Endothelial cell of umbilical vein (primary cell): Measurements from ENCODE around the gene DIAPH2.

Experiments used
- CTCF ChIP-seq, 2 donors: IDR thresholded peaks; 1 replicate in 1 of 2; 2 replicates in 1 of 2; pipeline ENCODE4 v1.5.1; 2011; ENCODE audit warnings: low read length in 2 of 2, mild to moderate bottlenecking in 2 of 2, moderate library complexity in 2 of 2, control low read depth in 1 of 2, inconsistent platforms in 1 of 2, low read depth in 1 of 2; ENCODE audit not compliant: insufficient read depth in 1 of 2; ENCODE audit errors: extremely low read depth in 1 of 2
- FOS ChIP-seq: IDR thresholded peaks from 2 replicates; pipeline ENCODE4 v1.6.1; 2011; ENCODE audit warnings: mild to moderate bottlenecking, low read length, moderate library complexity, borderline replicate concordance; ENCODE audit not compliant: insufficient read depth
- GATA2 ChIP-seq: IDR thresholded peaks from 2 replicates; pipeline ENCODE4 v1.7.0; 2011; ENCODE audit warnings: low read depth, mild to moderate bottlenecking, moderate library complexity, mixed read lengths, low read length; ENCODE audit not compliant: insufficient read length, insufficient read depth
- JUN ChIP-seq: IDR thresholded peaks from 2 replicates; pipeline ENCODE4 v1.6.1; 2011; ENCODE audit warnings: borderline replicate concordance, low read depth; ENCODE audit not compliant: insufficient read length, insufficient read depth
- MYC ChIP-seq: IDR thresholded peaks from one replicate; pipeline ENCODE4 v1.6.1; 2011; ENCODE audit warnings: mild to moderate bottlenecking, low read depth, low read length
- POLR2A ChIP-seq: IDR thresholded peaks from 2 replicates; pipeline ENCODE4 v1.6.1; 2012; ENCODE audit warnings: low read depth, mild to moderate bottlenecking, control low read depth, low read length
- POLR2AphosphoS5 ChIP-seq: IDR thresholded peaks from 2 replicates; pipeline ENCODE4 v1.6.1; 2012; ENCODE audit warnings: low read depth, mild to moderate bottlenecking, control low read depth, low read length, moderate library complexity; ENCODE audit not compliant: insufficient read depth

GRCh38 chrX:97158269-97158668 lies 473.6 kb downstream of the DIAPH2 start:
- TF ChIP-seq CTCF (IDR thresholded peaks at IDR 0.05; ENCODE audit: extremely low read depth in 1 of 2, insufficient read depth in 1 of 2, low read depth in 1 of 2, low read length in 2 of 2) (no peak), POLR2AphosphoS5 (no peak), GATA2 (no peak), MYC (no peak), JUN (no peak), FOS (no peak), POLR2A (no peak)
